22Rv1 (cell line): ENCODE results near the gene CLDN14.
"Not testable (repeated sequence)": the region's sequence is repeated elsewhere in the genome, so short reads cannot be mapped to it uniquely, and the experiment has no call there.

Experiments
- H3K27ac ChIP-seq: fragments of 450-650 bp; 2 replicates; pipeline ENCODE4 v1.5.1; 2017
- CTCF ChIP-seq: fragments of 450-650 bp; IDR thresholded peaks from 2 replicates; pipeline ENCODE4 v1.5.1; 2017; ENCODE audit warnings: mild to moderate bottlenecking
- ZFX ChIP-seq: fragments of 450-650 bp; IDR thresholded peaks from 2 replicates; pipeline ENCODE4 v1.6.1; 2017; ENCODE audit warnings: antibody characterized with exemption, borderline replicate concordance

CLDN14 gene

GRCh38 chr21:36478941-36479340 is 981 bp downstream of the CLDN14 start:
- H3K27ac ChIP-seq: peak overlapping the region; percentile 43
- TF ChIP-seq ZFX (no peak), CTCF (no peak)

GRCh38 chr21:36478207-36478701 is 1.7 kb downstream of the CLDN14 start:
- TF ChIP-seq ZFX: no peak
- TF ChIP-seq CTCF: no peak
- peak overlapping the region; percentile 43 for H3K27ac ChIP-seq

GRCh38 chr21:36477559-36477958 is 2.4 kb downstream of the CLDN14 start:
- peak overlapping the region; percentile 43 for H3K27ac ChIP-seq
- TF ChIP-seq ZFX (no peak), CTCF (no peak)

DNA sequence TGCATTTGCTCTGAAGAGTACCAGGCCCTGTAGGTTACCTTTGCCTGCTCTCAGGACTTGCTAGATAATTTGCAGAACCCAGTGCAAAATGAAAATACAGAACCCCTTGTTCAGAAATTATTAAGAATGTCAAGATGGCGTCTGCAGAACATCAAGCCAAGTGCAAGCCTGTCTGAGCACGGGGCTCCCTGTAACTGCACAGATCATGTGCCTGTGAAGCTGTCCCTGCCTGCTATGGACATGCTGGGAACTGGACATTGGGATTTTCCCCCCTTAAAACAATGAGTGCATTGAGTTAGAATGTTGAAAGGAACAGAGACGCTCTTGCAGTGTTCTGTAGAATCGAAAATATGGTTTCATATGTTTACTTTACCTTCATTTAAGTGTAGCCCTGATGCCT is 2.9 kb downstream of the CLDN14 start:
- no peak overlapping the region; the same call in 1 of the 2 replicates for H3K27ac ChIP-seq
- TF ChIP-seq CTCF: no peak
- TF ChIP-seq ZFX: no peak

GRCh38 chr21:36476541-36476940 is 3.4 kb downstream of the CLDN14 start:
- H3K27ac ChIP-seq: not testable (repeated sequence)

- TF ChIP-seq ZFX (no peak), CTCF (no peak)
- no peak overlapping the region for H3K27ac ChIP-seq
Measured at GRCh38 chr21:36474591-36474990, 5.3 kb downstream of the CLDN14 start.

GRCh38 chr21:36473203-36473602 is 6.7 kb downstream of the CLDN14 start:
- H3K27ac ChIP-seq: no peak overlapping the region
- TF ChIP-seq CTCF: no peak
- no peak for TF ChIP-seq ZFX

DNA sequence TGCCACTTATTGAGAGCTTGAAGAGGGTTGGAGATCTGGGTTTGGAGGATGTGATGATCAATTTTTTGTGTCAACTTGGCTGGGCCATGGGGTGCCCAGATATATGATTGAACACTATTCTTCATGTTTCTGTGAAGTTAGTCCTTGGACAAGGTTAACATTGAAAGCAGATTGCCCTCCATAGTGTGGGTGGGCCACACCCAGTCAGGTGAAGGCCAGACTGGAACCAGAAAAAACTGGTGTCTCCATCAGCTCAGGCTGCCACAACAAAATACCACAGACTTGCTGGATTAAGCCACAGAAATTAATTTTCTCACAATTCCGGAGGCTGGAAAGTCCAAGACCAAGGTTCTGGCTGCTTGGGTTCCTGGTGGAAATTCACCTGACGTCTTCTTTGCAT is 7.5 kb downstream of the CLDN14 start:
- no peak overlapping the region for H3K27ac ChIP-seq
- TF ChIP-seq ZFX: no peak
- TF ChIP-seq CTCF: no peak
